Superior temporal gyrus (tissue), 1 donor: ENCODE measurements around the gene MOCS1.
"Not testable (repeated sequence)": the region's sequence is repeated elsewhere in the genome, so short reads cannot be mapped to it uniquely, and the experiment has no call there.

Experiments
- DNase-seq: peaks from one replicate; pipeline ENCODE4 v3.0.0-alpha.2; 2016; ENCODE audit errors: extremely low spot score

MOCS1 gene

DNA sequence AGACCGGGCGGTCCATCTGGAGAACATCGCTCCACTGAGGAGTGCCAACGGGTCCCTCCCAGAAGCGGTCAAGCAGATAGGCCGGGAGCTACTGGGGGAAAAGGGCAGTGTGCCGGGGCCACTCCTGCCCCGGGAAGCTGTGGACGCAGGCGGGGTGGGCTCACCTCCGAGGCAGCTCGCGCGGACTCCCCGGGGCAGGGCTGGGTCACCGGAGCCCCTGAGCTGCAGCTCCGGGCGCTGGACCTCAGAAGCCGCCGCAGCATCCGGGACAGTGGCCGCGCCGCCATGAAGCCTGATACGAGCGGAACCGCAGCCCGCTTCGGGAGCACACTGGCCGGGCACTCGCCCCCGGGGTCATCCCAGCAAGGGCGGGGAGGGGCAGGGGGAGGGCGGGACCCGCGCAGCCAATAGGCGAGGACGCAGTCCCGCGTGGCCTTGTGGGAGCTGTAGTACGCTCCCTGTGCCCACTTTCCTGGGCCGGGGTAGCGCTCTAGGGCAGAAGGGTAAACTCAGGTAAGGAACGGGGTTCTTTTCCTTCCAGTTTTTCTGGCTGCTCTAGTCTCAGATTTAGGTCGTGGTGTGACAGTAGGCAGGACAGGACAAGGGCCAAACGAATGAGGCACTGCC, at the start of gene MOCS1:
TSS of gene MOCS1 (minus strand) at position 332 of the 627 bp plus-strand sequence. CDS start at position 287, 45 bp downstream.
- DNase-seq, result peak; percentile 87

DNA sequence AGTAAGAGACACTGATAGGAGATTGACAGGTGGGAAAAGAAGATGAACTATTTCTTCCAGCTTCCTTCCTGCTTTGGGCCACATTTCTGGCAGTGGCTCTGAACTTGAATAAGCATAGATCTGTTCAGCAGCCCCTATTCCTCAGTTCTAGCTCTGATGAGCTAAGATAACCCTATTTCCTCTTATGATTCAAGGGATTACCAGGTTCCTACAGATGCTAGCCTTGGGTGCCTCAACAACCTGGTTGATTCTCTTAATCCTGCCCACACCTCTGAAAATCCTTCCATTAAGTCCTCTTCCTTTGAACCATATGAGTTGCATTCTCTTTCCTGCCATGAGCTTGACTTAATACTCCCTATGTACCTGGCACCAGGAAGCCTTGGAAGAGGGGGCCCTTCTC, 49.8 kb upstream of the MOCS1 start:
- DNase-seq, result no peak

DNA sequence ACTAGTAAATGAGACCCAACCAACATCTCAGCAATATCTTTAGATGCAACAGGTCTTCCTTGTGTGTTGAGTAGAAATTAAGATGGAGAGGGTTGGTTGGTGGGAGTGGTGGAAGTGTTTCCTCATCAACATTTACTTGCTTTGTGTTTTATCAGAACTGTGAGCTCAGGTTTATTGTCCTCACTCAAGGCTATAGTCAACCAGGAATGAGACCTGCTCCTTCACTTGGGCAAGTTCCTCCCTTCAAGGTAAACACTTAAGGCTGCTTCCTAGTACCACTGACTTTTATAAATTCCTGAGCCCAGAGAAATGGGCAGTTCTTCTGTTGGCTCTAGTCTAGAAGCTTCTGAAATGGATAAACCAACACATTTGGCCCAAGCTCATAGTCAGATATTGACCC, 48.9 kb upstream of the MOCS1 start:
- DNase-seq, result no peak

DNA sequence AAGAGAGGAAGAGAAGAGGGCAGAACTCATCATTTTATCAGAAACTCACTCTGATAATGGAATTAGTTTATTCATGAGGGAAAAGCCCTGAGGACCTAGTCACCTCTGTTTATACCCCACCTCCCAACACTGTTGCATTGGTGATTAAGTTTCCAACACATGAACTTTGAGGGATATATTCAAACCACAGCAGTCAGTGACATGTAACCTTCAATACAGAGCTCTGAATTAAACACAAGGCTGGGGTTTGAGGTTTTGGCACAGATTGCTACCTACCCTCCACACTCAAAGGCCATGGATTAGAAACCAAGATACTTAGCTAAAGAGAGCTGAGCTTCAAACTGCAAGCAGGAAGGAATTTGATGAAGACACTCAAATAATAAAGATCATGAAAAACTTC, 48.5 kb upstream of the MOCS1 start:
- no peak for DNase-seq

DNA sequence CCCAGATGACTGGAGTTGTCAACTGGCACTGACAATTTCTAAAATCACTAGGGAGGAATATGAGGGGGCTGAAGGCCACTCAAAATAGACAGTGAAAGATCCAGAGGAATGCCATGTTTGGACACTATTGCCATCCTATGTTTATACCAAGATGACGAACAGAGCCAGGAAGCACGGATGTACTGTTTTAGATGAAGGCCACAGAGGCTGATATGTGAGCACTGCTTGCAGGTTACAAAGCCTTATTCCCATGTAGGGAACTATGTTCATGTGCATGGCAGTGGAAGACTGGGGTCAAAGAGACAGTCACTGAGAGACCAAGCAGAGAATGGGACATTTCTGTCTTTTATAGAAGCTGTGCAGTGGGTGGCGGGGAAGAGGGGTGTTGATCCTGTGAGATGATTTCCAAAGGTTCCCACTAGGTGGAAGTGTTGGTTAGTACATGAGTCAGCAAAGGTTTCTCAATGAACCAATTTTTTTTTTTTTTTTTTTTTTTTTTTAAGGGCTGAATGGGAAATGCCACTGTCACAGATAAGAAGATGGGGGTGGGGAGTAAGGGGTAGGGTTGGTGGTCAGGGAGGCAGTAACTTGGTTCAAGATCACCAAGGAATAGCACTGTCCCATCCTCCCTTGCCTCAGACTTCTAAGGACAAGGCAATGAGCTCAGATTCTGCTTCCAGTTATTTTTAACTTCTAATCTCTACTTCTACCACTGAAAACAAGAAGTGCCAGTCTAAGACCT, 46.7 kb upstream of the MOCS1 start:
- peak; percentile 76 for DNase-seq

DNA sequence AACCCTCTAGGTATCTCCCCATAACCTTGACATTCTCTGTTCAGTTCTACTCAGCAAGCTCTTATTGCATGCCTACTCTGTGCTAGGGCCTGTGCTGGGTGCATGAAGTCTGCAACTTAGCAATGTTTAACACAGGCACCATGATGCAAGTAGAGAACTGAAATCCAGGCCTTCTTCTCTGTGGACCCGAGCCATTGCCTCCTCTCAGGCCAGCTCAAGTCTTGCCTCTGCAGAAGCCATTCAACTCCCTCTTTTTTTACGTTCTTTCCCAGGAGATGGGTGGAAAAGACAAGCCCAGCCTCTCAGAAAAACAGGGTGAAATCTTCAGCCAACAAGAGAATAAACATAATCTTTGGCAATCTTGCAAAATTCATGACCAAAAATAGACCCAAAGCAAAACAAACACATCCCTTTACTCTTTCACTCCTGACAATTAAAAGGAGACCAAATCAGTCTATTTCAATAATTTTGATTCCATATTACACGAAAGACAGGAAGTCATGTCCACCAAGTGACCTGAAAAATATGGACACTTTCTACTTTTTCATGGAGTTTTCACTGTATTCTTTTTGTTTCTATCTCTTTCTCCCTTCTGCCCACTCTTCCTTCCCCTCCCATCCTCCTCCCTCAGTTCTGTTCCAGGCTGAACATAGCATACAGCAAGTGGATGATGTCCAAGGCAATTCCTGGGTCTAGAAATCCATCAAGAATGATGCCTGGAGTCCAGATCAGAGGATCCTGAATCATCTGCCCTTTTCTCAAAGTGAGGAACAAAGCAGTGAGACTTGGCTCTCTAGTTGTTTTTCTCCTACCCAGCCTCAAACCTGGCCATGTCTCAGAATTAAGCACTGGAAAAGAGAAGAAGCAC, 45.4 kb upstream of the MOCS1 start:
- peak; percentile 13 for DNase-seq

DNA sequence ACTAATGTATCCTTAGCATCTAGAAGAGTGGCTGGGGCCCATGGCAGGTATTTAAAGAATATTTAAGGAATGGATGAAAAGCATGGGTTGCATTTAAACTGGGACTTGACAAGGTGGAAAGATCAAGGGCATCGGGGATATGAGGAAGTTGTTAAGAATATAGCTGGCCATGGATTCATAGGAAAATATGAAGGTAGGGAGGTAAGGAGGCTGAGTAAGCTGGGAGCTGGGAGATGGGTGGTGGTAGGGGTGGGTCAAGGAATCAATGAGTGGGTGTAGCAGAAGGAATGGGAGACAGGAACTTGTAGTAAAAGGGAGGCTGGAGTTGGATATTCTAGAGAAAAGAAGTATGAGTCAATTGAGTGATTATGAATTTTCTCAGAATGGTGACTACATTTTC, 44.0 kb upstream of the MOCS1 start:
- no peak for DNase-seq

DNA sequence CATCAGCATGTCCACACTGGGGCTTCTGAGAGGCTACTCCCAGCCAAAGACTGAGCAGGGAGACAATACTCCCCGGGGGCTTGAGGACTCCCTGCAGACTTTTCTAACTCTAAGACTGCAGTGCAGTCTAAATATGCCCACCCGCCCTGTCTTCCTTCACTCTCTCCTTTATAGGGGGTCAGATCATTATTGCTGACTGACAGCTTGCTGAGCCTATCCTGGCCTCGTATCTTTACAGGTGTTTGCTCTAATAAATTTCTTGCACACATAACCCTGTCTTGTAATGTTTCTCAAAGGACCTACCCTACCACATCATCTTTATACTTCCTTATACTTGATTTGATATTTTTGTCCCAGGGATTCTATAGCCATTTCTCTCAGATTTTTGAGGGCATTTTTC, 39.4 kb upstream of the MOCS1 start:
- DNase-seq, result no peak

DNA sequence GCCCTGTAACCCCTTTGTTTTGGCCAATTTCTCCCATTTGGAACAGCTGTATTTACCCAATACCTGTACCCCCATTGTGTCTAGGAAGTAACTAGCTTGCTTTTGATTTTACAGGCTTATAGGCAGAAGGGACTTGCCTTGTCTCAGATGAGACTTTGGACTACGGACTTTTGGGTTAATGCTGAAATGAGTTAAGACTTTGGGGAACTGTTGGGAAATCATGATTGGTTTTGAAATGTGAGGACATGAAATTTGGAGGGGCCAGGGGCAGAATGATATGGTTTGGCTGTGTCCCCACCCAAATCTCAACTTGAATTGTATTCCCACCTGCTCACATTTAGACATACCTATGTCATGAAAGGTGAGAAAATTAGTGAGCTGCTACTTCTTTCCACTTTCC, 38.5 kb upstream of the MOCS1 start:
- not testable (repeated sequence) for DNase-seq

DNA sequence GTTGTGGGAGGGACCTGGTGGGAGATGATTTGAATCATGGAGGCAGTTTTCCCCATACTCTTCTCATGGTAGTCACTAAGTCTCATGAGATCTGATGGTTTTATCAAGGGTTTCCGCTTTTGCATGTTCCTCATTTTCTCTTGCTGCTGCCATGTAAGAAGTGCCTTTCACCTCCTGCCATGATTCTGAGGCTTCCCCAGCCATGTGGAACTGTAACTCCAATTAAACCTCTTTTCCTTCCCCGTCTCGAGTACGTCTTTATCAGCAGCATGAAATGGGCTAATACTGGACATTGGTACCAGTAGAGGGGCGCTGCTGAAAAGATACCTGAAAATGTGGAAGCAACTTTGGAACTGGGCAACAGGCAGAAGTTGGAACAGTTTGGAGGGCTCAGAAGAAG, 36.9 kb upstream of the MOCS1 start:
- DNase-seq, result not testable (repeated sequence)

DNA sequence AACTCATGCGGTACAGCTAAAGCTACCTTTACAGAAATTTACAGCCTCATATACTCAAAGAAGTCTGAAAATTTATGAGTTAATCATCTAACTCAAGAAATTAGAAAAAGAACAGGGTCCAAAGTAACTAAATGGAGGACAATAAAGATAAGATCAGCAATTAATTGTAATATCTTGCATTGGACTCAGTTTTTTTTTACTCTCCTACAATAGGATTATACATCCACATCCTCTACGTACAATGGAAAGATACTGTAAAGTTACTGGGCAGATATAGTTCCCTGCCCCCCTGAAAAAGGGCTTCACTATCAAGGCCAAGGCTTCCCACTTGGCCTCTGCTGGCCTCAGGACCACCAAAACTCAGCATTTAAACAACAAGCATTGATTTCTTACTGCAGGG, 31.5 kb upstream of the MOCS1 start:
- no peak for DNase-seq

DNA sequence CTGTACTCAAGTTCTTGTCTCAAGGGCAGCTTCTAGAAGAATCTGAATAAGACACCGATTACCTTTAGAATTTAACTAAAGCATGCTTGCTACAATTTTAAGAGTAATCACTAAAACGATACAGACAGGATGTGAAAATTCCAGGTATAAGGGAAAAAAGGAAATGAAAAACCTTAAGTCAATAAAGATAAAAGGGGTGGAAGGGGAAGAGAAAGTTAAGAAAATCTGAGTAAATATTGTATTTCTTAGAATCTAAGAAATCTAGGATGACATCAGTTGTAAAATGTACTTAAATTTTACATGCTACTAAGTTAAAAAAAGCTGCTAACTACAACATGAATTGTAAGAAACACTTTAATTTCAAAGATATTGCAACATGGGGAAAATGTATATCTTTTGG, 30.3 kb upstream of the MOCS1 start:
- DNase-seq, result no peak

DNA sequence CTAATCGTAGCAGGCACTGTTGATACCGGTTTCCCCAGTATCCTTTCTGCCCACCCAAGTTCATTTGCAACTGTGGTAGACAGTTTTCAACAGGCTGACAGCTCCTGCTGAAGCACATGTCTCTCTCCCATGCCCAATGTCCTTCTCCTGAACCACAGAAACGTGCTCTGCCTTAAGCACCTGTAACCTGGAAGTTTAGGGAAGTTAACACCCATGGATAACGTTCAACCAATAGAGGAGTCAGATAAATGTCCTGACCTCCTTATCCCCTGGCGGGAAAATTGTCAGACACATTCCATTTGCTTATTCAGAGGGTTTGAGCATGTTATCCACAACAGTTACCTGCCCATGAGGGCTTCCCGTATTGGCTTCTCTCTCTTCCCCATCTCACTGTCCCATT, 29.8 kb upstream of the MOCS1 start:
- no peak for DNase-seq

DNA sequence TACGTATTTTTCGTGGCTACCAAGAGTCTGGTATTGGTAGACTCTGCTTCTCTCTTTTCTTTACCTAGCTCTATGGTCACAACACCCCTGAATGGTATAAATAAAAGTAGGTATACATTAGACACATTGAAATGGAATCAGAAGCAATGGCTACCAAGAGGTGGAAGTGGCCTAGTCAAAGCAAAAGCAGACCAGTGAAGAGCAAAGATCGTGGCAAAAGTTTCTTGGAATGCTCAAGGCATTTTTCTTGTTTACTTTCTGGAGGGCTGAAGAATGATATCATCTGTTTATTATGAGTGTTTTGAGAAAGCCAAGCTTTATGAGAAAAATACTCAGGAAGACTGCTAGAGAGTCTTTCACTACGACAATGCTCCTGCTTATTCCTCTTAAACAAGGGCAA, 28.6 kb upstream of the MOCS1 start:
- no peak for DNase-seq

DNA sequence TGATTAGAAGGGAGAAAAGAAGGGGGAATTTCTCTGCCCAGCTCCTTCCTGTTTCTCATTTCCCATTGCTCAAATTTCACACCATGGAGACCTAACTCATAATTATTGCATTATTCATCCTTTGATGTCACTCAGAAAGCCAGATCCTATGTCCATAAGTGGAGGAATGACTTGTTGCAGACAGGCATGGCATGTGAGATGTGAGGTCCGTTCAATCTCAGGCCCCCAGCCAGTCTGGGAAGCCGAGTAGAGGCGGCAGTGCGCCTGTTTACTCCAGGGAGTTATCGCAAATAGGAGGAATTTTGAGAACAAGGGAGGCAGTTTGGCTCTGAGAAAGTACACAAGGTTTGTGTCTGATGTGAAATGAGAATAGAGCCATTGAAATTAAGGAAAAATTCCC, 26.9 kb upstream of the MOCS1 start:
- no peak for DNase-seq

DNA sequence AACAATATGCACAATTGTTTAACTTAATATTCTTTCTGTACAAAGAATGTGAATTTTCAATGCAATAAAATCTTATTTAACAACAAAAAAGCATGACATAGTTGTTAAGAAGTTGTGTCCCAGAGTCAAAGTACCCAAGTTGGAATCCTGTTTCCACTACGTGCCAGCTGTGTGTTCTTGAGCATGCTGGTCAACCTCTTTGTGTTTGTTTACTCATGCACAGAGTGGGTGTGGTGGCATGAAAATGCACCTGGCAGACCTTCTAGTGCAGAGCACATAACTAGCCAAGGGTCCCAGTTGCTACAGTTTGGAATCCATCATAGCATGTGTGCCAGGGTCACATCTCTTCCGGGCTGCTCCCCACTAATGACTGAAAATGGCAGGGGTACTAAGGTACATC, 24.7 kb upstream of the MOCS1 start:
- DNase-seq, result no peak

DNA sequence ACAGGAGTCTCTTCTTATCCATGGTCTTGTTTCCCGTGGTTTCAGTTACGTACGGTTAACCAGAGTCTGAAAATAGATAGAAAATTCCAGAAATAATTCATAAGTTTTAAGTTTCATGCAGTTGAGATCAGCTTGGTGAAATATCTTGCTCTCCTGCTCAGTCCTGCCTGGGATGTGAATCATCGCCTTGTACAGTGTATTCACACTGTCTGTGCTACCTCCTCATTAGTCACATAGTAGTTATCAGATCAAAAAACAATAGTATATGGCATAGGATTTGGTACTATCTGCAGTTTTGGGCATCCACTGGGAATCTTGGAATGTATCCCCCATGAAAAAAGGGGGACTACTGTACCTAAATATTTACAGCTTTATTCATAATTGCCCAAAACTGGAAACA, 22.7 kb upstream of the MOCS1 start:
- no peak for DNase-seq

DNA sequence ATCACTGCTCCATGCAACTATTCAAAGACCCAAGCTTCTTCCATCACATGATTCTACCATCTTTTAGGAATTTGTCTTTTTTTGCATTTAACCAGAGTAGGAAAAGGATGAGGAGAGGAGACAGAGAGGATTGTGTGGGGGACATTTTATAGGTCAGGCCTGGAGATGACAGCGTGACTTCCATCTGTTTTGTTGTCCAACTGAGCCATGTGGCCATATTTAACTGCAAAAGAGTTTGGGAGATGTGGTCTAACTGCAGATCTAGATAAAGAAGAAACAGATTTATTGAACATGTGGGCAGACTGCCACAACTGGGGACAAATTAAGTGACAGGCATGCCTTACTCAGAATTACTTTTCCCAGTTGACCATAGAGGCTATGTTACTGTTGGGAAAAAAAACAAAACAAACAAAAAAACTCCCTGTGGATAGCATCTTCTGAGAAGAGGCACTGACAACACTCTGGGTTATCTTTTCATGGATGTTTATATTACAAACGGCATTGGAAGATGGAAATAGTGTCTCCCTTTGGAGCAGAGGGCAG, 18.9 kb upstream of the MOCS1 start:
- DNase-seq, result no peak

DNA sequence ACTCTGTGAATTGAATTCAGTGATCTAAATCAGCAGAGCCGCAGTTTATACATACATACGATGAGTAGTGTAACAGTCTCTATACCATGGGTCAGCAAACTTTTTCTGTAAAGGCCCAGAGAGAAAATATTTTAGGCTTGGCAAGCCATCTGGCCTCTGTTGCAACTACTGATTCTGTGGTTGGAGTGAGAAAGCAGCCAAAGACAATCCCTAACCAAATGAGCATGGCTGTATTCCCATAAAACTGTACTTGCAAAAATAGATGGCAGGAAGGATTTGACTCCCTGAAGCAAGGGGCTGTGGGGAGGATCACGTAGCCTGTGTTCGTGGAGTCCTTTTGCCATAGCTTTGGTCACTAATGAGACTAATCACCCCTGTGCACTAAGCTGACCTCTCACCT, 17.9 kb upstream of the MOCS1 start:
- DNase-seq, result no peak

DNA sequence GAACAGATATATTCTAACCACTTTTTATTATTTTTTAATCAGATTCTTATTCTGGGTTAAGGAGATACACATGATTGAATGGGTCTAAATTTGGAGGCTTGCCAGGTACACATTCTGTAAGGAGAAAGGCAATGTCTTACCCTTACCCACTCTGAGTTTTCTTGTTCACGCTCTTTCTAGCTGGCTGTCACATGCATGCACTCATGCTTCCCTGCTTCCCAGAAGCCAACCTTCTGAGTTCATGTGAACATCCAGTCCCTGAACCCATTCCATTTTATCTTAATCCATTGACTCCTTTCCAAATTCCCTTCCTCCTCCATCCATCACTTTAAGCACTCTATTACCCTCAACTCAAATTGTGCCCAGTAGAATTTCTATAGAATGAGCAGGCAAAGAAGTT, 17.5 kb upstream of the MOCS1 start:
- DNase-seq, result no peak

DNA sequence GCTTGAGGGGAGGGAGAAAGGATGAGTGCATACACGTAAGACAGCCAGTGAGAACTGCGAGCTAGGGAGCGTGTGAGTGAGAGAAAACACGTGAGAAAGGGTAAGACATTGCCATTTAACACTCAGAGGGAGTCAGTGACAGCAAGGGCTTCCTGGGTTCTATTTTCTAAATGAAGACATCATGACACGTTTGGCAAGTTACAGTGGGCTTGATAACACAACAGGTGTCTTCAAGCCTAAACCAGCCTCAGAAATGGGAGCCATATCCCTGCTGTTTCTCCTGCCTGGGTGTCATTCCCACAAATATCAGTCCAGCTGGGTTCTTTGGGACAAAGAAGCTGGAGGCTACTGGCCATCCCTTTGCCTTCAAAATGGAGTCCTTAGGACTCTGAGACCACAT, 16.9 kb upstream of the MOCS1 start:
- DNase-seq, result no peak

DNA sequence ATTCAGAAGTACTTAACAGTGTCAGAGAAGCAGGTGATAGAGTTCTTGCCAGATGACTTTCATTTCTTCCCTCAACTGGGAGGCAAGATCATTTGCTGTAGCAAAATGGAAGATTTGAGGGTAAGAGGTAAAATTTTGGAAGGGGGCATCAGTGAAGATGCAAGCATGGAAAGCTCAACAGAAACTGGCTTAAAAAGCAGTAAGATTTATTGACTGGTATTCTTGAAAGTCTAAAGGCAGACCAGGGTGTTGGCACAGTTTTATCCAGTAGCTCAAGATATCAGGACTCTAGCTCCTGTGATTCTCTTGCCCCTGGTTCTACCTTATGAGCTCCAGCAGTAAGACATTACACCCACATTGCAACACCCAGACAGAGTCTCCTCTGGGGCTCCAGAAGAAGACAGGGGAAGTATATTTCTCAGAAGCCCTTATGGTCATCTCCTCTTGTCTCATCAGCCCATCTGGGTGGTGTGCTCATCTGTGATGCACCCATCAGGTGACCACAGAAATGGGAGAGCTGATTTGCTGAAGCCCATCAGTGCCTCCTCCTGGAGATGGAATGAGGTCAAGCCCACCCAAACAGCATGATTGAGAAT, 16.0 kb upstream of the MOCS1 start:
- DNase-seq, result no peak
